Glutamatergic neuron (in vitro differentiated cells): ENCODE measurements around the gene SLC7A6. TPM values are rescaled to one million over a fixed set of nuclear protein-coding genes. Genes with fewer than 3 reads are reported as not detected.

Source experiments
- DNase-seq: peaks from one replicate; pipeline ENCODE4 v3.0.0; 2022
- H3K27ac Mint-ChIP-seq: one replicate; pipeline ENCODE4 v1.8.0; 2020; ENCODE audit warnings: mild to moderate bottlenecking, mixed read lengths, inconsistent platforms; ENCODE audit not compliant: unreplicated experiment
- H3K27me3 Mint-ChIP-seq: one replicate; pipeline ENCODE4 v1.8.0; 2020; ENCODE audit warnings: mild to moderate bottlenecking, moderate library complexity, mixed read lengths, inconsistent platforms; ENCODE audit not compliant: unreplicated experiment
- H3K36me3 Mint-ChIP-seq: one replicate; pipeline ENCODE4 v1.8.0; 2020; ENCODE audit warnings: mild to moderate bottlenecking, mixed read lengths, inconsistent platforms; ENCODE audit not compliant: unreplicated experiment
- H3K4me1 Mint-ChIP-seq: one replicate; pipeline ENCODE4 v1.8.0; 2020; ENCODE audit warnings: mild to moderate bottlenecking, low read depth, mixed read lengths, inconsistent platforms; ENCODE audit not compliant: unreplicated experiment
- H3K4me3 Mint-ChIP-seq: one replicate; pipeline ENCODE4 v1.8.0; 2020; ENCODE audit warnings: mild to moderate bottlenecking, mixed read lengths, inconsistent platforms; ENCODE audit not compliant: unreplicated experiment
- H3K9me3 Mint-ChIP-seq: one replicate; pipeline ENCODE4 v1.8.0; 2020; ENCODE audit warnings: mild to moderate bottlenecking, moderate library complexity, mixed read lengths, inconsistent platforms; ENCODE audit not compliant: unreplicated experiment
- CTCF ChIP-seq: fragments of 200-600 bp; sonication (generic); IDR thresholded peaks from one replicate; pipeline ENCODE4 v1.5.0; 2021; ENCODE audit not compliant: partially characterized antibody, unreplicated experiment
- total RNA-seq: library from RNA; stranded (reverse); fragmentation: NEBNext Ultra II Directional; extraction: Animal tissue kit (Norgen Biotek cat#: 25700); gene quantifications from one replicate; pipeline ENCODE4 v1.2.1, GENCODE V29; 2021; ENCODE audit not compliant: unreplicated experiment

Gene SLC7A6
- total RNA-seq, 1 donor from 2014 or later: 78.1 TPM

- Mint-ChIP-seq H3K4me3 (peak overlapping the region; percentile 95), H3K9me3 (peaks cover 2% of the 10 kb centered on the region), H3K4me1 (no peaks in the 10 kb centered on the region), H3K36me3 (no peaks in the 10 kb centered on the region), H3K27ac (peak overlapping the region; percentile 81), H3K27me3 (peaks cover 8% of the 10 kb centered on the region)
- no peak for TF ChIP-seq CTCF
- peak; percentile 96 for DNase-seq
These were observed 26.9 kb upstream of the SLC7A6 start for GRCh38 chr16:68237243-68238028.

- peaks cover 10% of the 10 kb centered on the region for H3K27me3 Mint-ChIP-seq
- peak overlapping the region; percentile 95 for H3K4me3 Mint-ChIP-seq
- peak overlapping the region; percentile 81 for H3K27ac Mint-ChIP-seq
- TF ChIP-seq CTCF: no peak
- H3K36me3 Mint-ChIP-seq: no peaks in the 10 kb centered on the region
- H3K9me3 Mint-ChIP-seq: peaks cover 2% of the 10 kb centered on the region
- H3K4me1 Mint-ChIP-seq: no peaks in the 10 kb centered on the region
- no peak for DNase-seq
These were observed 26.3 kb upstream of the SLC7A6 start for GRCh38 chr16:68238029-68238345.

- H3K4me3 Mint-ChIP-seq: no peak overlapping the region
- H3K27ac Mint-ChIP-seq: no peak overlapping the region
- peaks cover 8% of the 10 kb centered on the region for H3K27me3 Mint-ChIP-seq
- H3K36me3 Mint-ChIP-seq: no peaks in the 10 kb centered on the region
- DNase-seq: no peak
- TF ChIP-seq CTCF: no peak
- peaks cover 6% of the 10 kb centered on the region for H3K9me3 Mint-ChIP-seq
- peaks cover 2% of the 10 kb centered on the region for H3K4me1 Mint-ChIP-seq
These were observed 22.2 kb upstream of the SLC7A6 start for GRCh38 chr16:68242085-68242484.

- DNase-seq: no peak
- no peak for TF ChIP-seq CTCF
- no peaks in the 10 kb centered on the region for H3K36me3 Mint-ChIP-seq
- H3K9me3 Mint-ChIP-seq: peaks cover 6% of the 10 kb centered on the region
- no peak overlapping the region for H3K4me3 Mint-ChIP-seq
- peaks cover 2% of the 10 kb centered on the region for H3K4me1 Mint-ChIP-seq
- H3K27ac Mint-ChIP-seq: no peak overlapping the region
- peaks cover 6% of the 10 kb centered on the region for H3K27me3 Mint-ChIP-seq
These were observed 21.1 kb upstream of the SLC7A6 start for GRCh38 chr16:68242926-68243858.
